ENCODE measurements around the gene LRFN4. TPM values are rescaled to one million over a fixed set of nuclear protein-coding genes. Genes with fewer than 3 reads are reported as not detected.

LRFN4 gene
- total and polyA plus RNA-seq, 2 of the 13 experiments (the other 11 are each of a cell fraction or from before 2014, with no cell fraction given): 1.3 to 6.8 TPM

DNA sequence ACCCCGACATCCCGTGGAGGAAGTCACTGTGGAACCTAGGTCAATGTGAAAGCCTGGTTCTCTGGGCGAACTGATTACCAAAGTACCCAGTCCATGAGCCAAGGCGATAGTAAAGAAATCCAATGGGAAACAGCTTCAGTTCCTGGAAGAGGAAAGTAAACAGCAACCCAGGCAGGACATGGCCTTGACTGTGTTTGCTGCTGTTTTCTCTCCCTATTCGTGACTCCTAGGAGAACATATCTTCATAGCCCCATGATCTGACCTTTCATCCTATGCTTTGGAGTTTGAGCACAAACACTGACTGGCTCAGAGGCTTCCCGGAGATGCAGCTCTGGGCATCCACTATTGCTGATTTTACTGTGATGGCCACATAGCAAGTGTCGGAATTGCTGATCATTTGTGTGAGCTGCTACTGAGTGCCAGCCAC, 45.1 kb downstream of the LRFN4 start (continued):
- TF ChIP-seq, protein P1, sequence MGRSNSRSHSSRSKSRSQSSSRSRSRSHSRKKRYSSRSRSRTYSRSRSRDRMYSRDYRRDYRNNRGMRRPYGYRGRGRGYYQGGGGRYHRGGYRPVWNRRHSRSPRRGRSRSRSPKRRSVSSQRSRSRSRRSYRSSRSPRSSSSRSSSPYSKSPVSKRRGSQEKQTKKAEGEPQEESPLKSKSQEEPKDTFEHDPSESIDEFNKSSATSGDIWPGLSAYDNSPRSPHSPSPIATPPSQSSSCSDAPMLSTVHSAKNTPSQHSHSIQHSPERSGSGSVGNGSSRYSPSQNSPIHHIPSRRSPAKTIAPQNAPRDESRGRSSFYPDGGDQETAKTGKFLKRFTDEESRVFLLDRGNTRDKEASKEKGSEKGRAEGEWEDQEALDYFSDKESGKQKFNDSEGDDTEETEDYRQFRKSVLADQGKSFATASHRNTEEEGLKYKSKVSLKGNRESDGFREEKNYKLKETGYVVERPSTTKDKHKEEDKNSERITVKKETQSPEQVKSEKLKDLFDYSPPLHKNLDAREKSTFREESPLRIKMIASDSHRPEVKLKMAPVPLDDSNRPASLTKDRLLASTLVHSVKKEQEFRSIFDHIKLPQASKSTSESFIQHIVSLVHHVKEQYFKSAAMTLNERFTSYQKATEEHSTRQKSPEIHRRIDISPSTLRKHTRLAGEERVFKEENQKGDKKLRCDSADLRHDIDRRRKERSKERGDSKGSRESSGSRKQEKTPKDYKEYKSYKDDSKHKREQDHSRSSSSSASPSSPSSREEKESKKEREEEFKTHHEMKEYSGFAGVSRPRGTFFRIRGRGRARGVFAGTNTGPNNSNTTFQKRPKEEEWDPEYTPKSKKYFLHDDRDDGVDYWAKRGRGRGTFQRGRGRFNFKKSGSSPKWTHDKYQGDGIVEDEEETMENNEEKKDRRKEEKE (IDR thresholded peaks at IDR 0.05): no peak
- TF ChIP-seq, protein P2, sequence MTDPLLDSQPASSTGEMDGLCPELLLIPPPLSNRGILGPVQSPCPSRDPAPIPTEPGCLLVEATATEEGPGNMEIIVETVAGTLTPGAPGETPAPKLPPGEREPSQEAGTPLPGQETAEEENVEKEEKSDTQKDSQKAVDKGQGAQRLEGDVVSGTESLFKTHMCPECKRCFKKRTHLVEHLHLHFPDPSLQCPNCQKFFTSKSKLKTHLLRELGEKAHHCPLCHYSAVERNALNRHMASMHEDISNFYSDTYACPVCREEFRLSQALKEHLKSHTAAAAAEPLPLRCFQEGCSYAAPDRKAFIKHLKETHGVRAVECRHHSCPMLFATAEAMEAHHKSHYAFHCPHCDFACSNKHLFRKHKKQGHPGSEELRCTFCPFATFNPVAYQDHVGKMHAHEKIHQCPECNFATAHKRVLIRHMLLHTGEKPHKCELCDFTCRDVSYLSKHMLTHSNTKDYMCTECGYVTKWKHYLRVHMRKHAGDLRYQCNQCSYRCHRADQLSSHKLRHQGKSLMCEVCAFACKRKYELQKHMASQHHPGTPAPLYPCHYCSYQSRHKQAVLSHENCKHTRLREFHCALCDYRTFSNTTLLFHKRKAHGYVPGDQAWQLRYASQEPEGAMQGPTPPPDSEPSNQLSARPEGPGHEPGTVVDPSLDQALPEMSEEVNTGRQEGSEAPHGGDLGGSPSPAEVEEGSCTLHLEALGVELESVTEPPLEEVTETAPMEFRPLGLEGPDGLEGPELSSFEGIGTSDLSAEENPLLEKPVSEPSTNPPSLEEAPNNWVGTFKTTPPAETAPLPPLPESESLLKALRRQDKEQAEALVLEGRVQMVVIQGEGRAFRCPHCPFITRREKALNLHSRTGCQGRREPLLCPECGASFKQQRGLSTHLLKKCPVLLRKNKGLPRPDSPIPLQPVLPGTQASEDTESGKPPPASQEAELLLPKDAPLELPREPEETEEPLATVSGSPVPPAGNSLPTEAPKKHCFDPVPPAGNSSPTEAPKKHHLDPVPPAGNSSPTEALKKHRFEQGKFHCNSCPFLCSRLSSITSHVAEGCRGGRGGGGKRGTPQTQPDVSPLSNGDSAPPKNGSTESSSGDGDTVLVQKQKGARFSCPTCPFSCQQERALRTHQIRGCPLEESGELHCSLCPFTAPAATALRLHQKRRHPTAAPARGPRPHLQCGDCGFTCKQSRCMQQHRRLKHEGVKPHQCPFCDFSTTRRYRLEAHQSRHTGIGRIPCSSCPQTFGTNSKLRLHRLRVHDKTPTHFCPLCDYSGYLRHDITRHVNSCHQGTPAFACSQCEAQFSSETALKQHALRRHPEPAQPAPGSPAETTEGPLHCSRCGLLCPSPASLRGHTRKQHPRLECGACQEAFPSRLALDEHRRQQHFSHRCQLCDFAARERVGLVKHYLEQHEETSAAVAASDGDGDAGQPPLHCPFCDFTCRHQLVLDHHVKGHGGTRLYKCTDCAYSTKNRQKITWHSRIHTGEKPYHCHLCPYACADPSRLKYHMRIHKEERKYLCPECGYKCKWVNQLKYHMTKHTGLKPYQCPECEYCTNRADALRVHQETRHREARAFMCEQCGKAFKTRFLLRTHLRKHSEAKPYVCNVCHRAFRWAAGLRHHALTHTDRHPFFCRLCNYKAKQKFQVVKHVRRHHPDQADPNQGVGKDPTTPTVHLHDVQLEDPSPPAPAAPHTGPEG (CRISPR knock-in tag; IDR thresholded peaks at IDR 0.05): 0 out of 2 replicates have a peak, but pooled peaks have one; percentile 50
- peak; percentile 42; the same call in 1 of the 2 replicates for TF ChIP-seq YEATS2 (CRISPR knock-in tag; IDR thresholded peaks at IDR 0.05; ENCODE audit: borderline replicate concordance)
- TF ChIP-seq SUZ12 (IDR thresholded peaks at IDR 0.05; ENCODE audit: low read depth, low read length): no peak
- TF ChIP-seq LCORL (IDR thresholded peaks at IDR 0.05): no peak
- peak; percentile 87 for TF ChIP-seq LCORL (CRISPR knock-in tag; IDR thresholded peaks at IDR 0.05)
- no peak for TF ChIP-seq NFE2 (CRISPR knock-in tag; IDR thresholded peaks at IDR 0.05)
- TF ChIP-seq, protein P3, sequence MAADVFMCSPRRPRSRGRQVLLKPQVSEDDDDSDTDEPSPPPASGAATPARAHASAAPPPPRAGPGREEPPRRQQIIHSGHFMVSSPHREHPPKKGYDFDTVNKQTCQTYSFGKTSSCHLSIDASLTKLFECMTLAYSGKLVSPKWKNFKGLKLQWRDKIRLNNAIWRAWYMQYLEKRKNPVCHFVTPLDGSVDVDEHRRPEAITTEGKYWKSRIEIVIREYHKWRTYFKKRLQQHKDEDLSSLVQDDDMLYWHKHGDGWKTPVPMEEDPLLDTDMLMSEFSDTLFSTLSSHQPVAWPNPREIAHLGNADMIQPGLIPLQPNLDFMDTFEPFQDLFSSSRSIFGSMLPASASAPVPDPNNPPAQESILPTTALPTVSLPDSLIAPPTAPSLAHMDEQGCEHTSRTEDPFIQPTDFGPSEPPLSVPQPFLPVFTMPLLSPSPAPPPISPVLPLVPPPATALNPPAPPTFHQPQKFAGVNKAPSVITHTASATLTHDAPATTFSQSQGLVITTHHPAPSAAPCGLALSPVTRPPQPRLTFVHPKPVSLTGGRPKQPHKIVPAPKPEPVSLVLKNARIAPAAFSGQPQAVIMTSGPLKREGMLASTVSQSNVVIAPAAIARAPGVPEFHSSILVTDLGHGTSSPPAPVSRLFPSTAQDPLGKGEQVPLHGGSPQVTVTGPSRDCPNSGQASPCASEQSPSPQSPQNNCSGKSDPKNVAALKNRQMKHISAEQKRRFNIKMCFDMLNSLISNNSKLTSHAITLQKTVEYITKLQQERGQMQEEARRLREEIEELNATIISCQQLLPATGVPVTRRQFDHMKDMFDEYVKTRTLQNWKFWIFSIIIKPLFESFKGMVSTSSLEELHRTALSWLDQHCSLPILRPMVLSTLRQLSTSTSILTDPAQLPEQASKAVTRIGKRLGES (CRISPR knock-in tag; IDR thresholded peaks at IDR 0.05; ENCODE audit: borderline replicate concordance): no peak
- TF ChIP-seq CREB1 (IDR thresholded peaks at IDR 0.05): no peak
- peak; percentile 78; the same call in 1 of the 2 replicates for TF ChIP-seq CREB1 (CRISPR knock-in tag; IDR thresholded peaks at IDR 0.05)
- TF ChIP-seq TBX2 (CRISPR knock-in tag; IDR thresholded peaks at IDR 0.05; ENCODE audit: borderline replicate concordance): peak; percentile 79
- TF ChIP-seq, protein P4, sequence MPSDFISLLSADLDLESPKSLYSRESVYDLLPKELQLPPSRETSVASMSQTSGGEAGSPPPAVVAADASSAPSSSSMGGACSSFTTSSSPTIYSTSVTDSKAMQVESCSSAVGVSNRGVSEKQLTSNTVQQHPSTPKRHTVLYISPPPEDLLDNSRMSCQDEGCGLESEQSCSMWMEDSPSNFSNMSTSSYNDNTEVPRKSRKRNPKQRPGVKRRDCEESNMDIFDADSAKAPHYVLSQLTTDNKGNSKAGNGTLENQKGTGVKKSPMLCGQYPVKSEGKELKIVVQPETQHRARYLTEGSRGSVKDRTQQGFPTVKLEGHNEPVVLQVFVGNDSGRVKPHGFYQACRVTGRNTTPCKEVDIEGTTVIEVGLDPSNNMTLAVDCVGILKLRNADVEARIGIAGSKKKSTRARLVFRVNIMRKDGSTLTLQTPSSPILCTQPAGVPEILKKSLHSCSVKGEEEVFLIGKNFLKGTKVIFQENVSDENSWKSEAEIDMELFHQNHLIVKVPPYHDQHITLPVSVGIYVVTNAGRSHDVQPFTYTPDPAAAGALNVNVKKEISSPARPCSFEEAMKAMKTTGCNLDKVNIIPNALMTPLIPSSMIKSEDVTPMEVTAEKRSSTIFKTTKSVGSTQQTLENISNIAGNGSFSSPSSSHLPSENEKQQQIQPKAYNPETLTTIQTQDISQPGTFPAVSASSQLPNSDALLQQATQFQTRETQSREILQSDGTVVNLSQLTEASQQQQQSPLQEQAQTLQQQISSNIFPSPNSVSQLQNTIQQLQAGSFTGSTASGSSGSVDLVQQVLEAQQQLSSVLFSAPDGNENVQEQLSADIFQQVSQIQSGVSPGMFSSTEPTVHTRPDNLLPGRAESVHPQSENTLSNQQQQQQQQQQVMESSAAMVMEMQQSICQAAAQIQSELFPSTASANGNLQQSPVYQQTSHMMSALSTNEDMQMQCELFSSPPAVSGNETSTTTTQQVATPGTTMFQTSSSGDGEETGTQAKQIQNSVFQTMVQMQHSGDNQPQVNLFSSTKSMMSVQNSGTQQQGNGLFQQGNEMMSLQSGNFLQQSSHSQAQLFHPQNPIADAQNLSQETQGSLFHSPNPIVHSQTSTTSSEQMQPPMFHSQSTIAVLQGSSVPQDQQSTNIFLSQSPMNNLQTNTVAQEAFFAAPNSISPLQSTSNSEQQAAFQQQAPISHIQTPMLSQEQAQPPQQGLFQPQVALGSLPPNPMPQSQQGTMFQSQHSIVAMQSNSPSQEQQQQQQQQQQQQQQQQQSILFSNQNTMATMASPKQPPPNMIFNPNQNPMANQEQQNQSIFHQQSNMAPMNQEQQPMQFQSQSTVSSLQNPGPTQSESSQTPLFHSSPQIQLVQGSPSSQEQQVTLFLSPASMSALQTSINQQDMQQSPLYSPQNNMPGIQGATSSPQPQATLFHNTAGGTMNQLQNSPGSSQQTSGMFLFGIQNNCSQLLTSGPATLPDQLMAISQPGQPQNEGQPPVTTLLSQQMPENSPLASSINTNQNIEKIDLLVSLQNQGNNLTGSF (CRISPR knock-in tag; IDR thresholded peaks at IDR 0.05): no peak
- TF ChIP-seq MAFF (IDR thresholded peaks at IDR 0.05; ENCODE audit: low read depth, low read length): peak; percentile 42; the same call in 1 of the 2 replicates
